IMR-90 (cell line): ENCODE measurements around the gene UNC5A.

Source experiments
- CEBPB ChIP-seq: IDR thresholded peaks from 2 replicates; pipeline ENCODE4 v1.6.1; 2012; ENCODE audit warnings: low read depth, low read length, improper control_type of control experiment
- CTCF ChIP-seq: conservative IDR thresholded peaks from 2 replicates; pipeline ENCODE4 v1.5.1; 2012; ENCODE audit warnings: mild to moderate bottlenecking, low read depth, low read length, improper control_type of control experiment
- ELK1 ChIP-seq: fragments of 150-350 bp; IDR thresholded peaks from 2 replicates; pipeline ENCODE4 v1.6.1; 2016; ENCODE audit warnings: low read depth, mild to moderate bottlenecking, low read length, moderate library complexity, borderline replicate concordance
- MAFK ChIP-seq: IDR thresholded peaks from 2 replicates; pipeline ENCODE4 v1.6.1; 2012; ENCODE audit warnings: low read depth, low read length, improper control_type of control experiment
- MXI1 ChIP-seq: IDR thresholded peaks from 2 replicates; pipeline ENCODE4 v1.6.1; 2012; ENCODE audit warnings: low read depth, mild to moderate bottlenecking, low read length, moderate library complexity, borderline replicate concordance
- POLR2A ChIP-seq: IDR thresholded peaks from 2 replicates; pipeline ENCODE4 v1.6.1; 2012; ENCODE audit warnings: mild to moderate bottlenecking, low read depth, low read length
- RFX5 ChIP-seq: IDR thresholded peaks from 2 replicates; pipeline ENCODE4 v1.8.0; 2012; ENCODE audit warnings: low read depth, mild to moderate bottlenecking, low read length, moderate library complexity
- SMC3 ChIP-seq: fragments of 150-350 bp; IDR thresholded peaks from 2 replicates; pipeline ENCODE4 v1.6.1; 2016; ENCODE audit warnings: low read depth, mild to moderate bottlenecking, antibody characterized with exemption, low read length, moderate library complexity
- USF2 ChIP-seq: fragments of 150-350 bp; IDR thresholded peaks from 2 replicates; pipeline ENCODE4 v1.6.1; 2017; ENCODE audit warnings: mild to moderate bottlenecking, antibody characterized with exemption, low read length, low read depth

GRCh38 chr5:176793343-176793699 is 17.0 kb upstream of the UNC5A start:
- TF ChIP-seq RFX5 (no peak), ELK1 (no peak), CEBPB (no peak), CTCF (no peak), MXI1 (no peak), POLR2A (no peak), SMC3 (no peak), USF2 (no peak), MAFK (no peak)
